Measurements from ENCODE around the gene EFCAB8.

Gene EFCAB8

GRCh38 chr20:32987044-32987825 lies 128.5 kb downstream of the EFCAB8 start:
- DNase-seq (ENCODE audit: low read depth): no peak
- TF ChIP-seq, protein P1, sequence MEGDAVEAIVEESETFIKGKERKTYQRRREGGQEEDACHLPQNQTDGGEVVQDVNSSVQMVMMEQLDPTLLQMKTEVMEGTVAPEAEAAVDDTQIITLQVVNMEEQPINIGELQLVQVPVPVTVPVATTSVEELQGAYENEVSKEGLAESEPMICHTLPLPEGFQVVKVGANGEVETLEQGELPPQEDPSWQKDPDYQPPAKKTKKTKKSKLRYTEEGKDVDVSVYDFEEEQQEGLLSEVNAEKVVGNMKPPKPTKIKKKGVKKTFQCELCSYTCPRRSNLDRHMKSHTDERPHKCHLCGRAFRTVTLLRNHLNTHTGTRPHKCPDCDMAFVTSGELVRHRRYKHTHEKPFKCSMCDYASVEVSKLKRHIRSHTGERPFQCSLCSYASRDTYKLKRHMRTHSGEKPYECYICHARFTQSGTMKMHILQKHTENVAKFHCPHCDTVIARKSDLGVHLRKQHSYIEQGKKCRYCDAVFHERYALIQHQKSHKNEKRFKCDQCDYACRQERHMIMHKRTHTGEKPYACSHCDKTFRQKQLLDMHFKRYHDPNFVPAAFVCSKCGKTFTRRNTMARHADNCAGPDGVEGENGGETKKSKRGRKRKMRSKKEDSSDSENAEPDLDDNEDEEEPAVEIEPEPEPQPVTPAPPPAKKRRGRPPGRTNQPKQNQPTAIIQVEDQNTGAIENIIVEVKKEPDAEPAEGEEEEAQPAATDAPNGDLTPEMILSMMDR (IDR thresholded peaks at IDR 0.05; ENCODE audit: low read depth, low read length, missing control alignments): no peak
- in situ Hi-C loops (cut with HindIII; ENCODE audit: low sequenced_read_pairs): no loop called here
- H3K4me3 ChIP-seq (ENCODE audit: low read depth, low read length): no peak overlapping the region

DNA sequence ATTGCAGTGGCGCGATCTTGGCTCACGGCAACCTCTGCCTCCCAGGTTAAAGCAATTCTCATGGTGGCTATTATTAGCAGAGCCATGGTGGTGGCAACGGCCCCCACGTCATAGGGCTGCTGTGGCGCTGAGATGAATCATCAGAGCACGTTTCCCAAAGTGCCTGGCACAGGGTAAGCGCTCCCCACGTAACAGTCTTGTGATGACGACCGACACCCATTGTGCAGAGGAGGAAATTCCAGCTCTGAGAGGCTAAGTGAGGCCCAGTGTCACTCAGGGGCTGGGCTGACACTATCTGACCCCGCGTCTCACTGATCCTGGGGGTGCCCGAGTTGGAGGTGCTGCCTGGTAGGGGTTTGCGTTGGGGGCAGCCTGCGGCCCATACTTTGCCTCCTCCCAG lies 129.3 kb downstream of the EFCAB8 start:
- no peak for DNase-seq (ENCODE audit: low read depth)
- H3K4me3 ChIP-seq (ENCODE audit: low read depth, low read length): no peak overlapping the region
- TF ChIP-seq, protein P1 (IDR thresholded peaks at IDR 0.05; ENCODE audit: low read depth, low read length, missing control alignments): no peak
- in situ Hi-C loops (cut with HindIII; ENCODE audit: low sequenced_read_pairs): no loop called here

DNA sequence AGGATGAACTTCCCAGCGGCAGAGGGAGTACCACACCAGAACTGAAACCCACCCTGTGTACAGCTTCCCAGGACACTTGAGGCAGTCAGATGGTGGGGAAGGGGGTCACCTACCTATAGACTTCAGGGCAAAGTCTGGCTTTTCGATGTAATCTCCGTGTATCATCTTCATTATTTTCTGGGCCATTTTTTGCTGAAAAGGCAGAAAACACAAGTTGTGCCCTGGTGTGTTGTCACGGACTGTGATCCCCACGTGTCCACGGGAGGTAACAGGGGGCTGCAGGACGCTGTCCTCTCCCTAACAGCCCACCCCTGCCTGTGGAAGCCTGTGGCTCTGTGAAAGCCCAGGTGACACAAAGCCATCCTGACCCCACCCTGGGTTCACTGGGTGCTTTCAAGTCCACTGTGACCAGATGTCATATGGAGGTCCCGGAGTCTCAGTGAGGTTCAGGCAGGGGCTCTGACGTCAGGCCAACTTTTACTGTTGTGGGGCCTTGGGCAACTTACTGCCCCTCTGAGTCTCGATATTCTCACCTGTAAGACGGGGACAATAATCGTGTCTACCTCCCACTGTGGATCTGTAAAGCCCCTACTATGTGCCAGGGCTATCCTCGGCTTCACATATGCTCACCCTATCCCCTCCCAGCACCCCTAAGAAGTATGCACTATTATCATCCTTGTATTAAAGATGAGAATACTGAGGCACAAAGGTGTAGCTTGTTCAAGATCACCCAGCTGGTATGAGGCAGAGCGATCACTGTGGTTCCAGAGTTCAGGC lies 131.0 kb downstream of the EFCAB8 start:
- no peak overlapping the region for H3K4me3 ChIP-seq (ENCODE audit: low read depth, low read length)
- in situ Hi-C loops (cut with HindIII; ENCODE audit: low sequenced_read_pairs): no loop called here
- no peak for DNase-seq (ENCODE audit: low read depth)
- TF ChIP-seq, protein P1 (IDR thresholded peaks at IDR 0.05; ENCODE audit: low read depth, low read length, missing control alignments): no peak

DNA sequence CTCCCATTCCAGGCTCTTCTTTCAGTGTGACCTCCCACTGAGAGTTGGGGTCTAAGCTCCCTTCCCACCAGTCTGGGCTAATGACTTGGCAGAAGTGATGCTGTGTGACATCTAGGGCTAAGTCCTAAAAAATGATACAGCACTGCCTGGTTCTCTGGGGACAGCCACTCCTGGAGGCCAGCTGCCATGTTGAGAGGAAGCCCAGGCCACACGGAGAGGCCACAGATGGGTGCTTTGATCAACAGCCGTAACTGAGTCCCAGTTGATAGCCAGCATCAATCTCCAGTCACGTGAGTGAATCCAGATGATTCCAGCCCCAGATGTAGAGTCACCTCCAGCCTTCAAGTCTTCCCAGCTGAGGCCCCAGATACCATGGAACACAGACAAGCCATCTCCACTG lies 131.7 kb downstream of the EFCAB8 start:
- in situ Hi-C loops (cut with HindIII; ENCODE audit: low sequenced_read_pairs): no loop called here
- DNase-seq (ENCODE audit: low read depth): no peak
- no peak overlapping the region for H3K4me3 ChIP-seq (ENCODE audit: low read depth, low read length)
- TF ChIP-seq, protein P1 (IDR thresholded peaks at IDR 0.05; ENCODE audit: low read depth, low read length, missing control alignments): no peak

- no peak overlapping the region for H3K4me3 ChIP-seq (ENCODE audit: low read depth, low read length)
- in situ Hi-C loops (cut with HindIII; ENCODE audit: low sequenced_read_pairs): no loop called here
- no peak for DNase-seq (ENCODE audit: low read depth)
- TF ChIP-seq, protein P1 (IDR thresholded peaks at IDR 0.05; ENCODE audit: low read depth, low read length, missing control alignments): no peak
These were observed 132.7 kb downstream of the EFCAB8 start for GRCh38 chr20:32991383-32991782.

DNA sequence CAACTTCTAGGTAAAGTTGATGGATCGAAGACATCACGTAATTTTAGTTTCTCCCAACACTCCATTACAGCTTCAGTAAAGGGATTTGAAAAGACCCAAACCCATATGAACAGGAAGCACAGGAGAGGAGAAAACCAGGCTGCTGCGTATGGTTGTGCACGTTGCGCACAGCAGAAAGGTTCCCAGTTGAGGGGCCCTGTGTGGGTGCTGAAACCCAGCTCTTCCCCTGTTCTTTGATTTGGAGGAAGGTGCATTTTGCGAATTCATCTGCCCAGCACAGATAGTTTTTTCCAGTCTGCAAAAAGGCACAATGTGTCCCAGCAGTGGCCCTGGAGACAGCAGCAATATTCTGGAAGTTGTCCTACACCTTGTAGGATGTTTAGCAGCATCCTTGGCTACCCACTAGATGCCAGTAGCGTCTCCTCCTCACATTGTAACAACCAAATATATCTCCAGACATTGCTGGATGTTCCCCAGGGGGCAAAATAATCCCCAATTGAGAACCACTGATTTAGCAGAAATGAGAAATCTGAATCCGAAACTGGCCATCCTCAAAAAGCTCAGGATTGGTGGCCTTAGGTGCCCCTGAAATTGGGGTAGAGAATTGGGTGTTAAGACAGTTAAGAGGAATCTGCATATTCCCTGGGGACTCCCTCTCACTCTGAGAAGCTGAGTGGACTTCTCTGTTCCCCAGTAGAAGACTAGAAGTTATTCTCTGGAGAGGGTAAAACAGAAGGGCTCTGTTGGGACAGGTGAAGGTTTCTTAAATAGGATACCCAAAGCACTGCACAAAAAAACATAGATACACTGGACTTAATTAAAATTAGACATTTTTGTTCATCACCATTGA lies 133.3 kb downstream of the EFCAB8 start:
- TF ChIP-seq, protein P1 (IDR thresholded peaks at IDR 0.05; ENCODE audit: low read depth, low read length, missing control alignments): no peak
- in situ Hi-C loops (cut with HindIII; ENCODE audit: low sequenced_read_pairs): no loop called here
- no peak for DNase-seq (ENCODE audit: low read depth)

More for the DNA sequence above, 133.3 kb downstream of the EFCAB8 start:
- H3K4me3 ChIP-seq (ENCODE audit: low read depth, low read length): no peak overlapping the region
